SJSA1 (cell line): ENCODE results near the gene DUS1L. TPM values are rescaled to one million over a fixed set of nuclear protein-coding genes. Genes with fewer than 3 reads are reported as not detected.

Experiments used
- DNase-seq, 2 experiments: peaks; one replicate each; pipeline ENCODE4 v3.0.0-alpha.2; 2015 to 2020; ENCODE audit warnings: low spot score in 2 of 2, low read depth in 1 of 2
- H3K27ac ChIP-seq: fragments of 250-450 bp; sonication (Bioruptor Pico); 2 replicates; pipeline ENCODE4 v1.5.1; 2020; ENCODE audit warnings: mild to moderate bottlenecking, moderate library complexity
- H3K27me3 ChIP-seq: fragments of 250-450 bp; sonication (Bioruptor Pico); replicated peaks from 2 replicates; pipeline ENCODE4 v1.5.1; 2020; ENCODE audit warnings: mild to moderate bottlenecking, moderate library complexity
- H3K36me3 ChIP-seq: fragments of 250-450 bp; sonication (Bioruptor Pico); 2 replicates; pipeline ENCODE4 v1.5.1; 2020; ENCODE audit warnings: mild to moderate bottlenecking
- H3K4me1 ChIP-seq: fragments of 250-450 bp; sonication (Bioruptor Pico); replicated peaks from 2 replicates; pipeline ENCODE4 v1.6.1; 2021; ENCODE audit warnings: mild to moderate bottlenecking
- H3K4me3 ChIP-seq: fragments of 250-450 bp; sonication (Bioruptor Pico); 2 replicates; pipeline ENCODE4 v1.5.1; 2020; ENCODE audit warnings: mild to moderate bottlenecking
- H3K9me3 ChIP-seq: fragments of 250-450 bp; sonication (Bioruptor Pico); replicated peaks from 2 replicates; pipeline ENCODE4 v1.5.1; 2020; ENCODE audit warnings: mild to moderate bottlenecking
- total RNA-seq: library from RNA; depleted of rRNA; stranded (reverse); fragments of >200 nt; shearing (Covaris generic); gene quantifications from 2 replicates; pipeline ENCODE4 v1.2.3, GENCODE V29; 2014

DUS1L gene
- total RNA-seq, 1 experiment from 2014 or later: 181 TPM

DNA sequence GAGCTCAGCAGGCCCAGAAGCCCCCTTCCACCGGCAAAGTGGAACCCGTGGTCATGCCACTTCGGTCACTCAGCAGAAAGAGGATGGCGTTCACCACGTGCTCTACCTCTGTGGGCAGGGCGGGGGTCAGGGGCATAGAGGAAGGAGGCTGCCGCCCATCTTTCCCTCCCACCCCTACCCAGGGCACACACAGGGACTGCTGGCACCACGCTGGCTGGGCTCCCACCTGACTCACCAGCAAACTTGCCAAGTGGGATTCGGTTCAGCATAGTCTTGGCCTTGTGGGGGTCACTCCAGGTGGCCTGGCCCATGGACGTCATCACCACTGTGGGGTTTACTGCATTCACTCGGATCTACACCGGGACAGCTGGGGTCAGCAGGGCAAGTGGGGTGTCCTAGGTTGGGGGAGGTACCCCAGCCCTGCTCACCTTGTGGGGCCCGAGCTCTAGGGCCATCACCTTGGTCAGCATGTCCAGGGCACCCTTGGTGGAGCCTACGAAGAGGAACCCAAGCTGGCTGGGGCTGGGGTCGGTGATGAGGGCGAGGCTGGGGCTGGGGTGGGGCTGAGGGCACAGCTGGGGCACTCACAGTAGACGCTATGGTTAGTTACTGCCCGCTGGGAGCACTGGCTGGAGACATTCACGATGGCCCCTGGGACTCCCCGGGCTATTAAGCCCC lies 29.5 kb downstream of the DUS1L start:
- Histone ChIP-seq H3K4me3 (peak overlapping the region; percentile 55; the same call in 1 of the 2 replicates), H3K27me3 (no peaks in the 10 kb centered on the region), H3K27ac (no peak overlapping the region), H3K36me3 (peaks cover 24% of the 10 kb centered on the region), H3K9me3 (no peaks in the 10 kb centered on the region), H3K4me1 (peaks cover 24% of the 10 kb centered on the region)
- no peak for DNase-seq

DNA sequence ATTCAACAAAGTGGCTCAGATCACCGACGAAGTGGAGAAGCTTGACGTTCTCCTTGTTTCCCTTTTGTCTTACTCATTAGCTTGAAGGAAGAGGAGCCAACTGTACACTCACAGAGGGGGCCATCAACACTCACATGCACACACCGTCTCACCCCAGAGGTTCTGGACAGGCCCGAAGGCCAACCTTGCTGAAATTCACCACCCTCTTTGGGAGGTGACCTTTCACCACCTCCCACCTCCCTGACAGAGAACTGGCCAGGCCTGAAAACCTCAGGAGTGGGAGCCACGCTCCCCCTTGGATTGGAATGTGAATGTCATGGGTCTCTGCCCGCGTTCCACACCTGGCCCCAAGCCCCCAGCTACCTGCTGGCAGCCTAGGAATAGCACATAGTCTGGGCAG lies 30.1 kb downstream of the DUS1L start:
- Histone ChIP-seq H3K4me3 (no peak overlapping the region), H3K9me3 (no peaks in the 10 kb centered on the region), H3K27ac (no peak overlapping the region), H3K4me1 (peaks cover 30% of the 10 kb centered on the region), H3K36me3 (peaks cover 27% of the 10 kb centered on the region), H3K27me3 (no peaks in the 10 kb centered on the region)
- DNase-seq: no peak

DNA sequence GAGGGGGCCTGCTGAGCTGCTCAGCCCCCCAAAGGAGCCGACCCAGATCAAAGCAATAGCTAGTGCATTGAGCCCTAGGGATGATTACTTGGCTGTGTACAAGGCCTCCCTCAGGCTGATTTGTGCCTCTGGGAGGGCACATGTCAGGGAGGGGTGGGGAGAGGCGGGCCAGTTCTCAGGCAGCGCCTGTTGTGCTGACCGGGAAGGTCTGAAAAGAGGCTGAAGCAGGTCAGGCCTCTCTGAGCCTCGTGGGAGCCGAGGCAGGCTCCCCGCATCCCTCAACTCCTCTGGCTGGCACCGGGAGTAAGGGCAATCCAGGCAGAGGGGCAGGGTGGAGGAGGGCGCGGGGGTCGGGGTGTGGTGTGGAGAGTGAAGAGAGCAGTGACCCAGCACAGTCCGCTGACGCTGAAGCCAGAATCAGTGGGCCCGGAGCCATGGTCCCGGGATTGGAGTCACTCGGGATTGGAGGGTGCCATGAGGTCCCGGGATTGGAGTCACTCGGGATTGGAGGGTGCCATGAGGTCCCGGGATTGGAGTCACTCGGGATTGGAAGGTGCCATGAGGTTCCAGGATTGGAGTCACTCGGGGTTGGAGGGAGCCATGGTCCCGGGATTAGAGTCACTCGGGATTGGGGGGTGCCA lies 31.1 kb downstream of the DUS1L start:
- no peak overlapping the region for H3K27ac ChIP-seq
- no peaks in the 10 kb centered on the region for H3K27me3 ChIP-seq
- H3K36me3 ChIP-seq: peaks cover 36% of the 10 kb centered on the region
- no peaks in the 10 kb centered on the region for H3K9me3 ChIP-seq
- H3K4me3 ChIP-seq: no peak overlapping the region
- DNase-seq: no peak
- H3K4me1 ChIP-seq: peaks cover 37% of the 10 kb centered on the region

DNA sequence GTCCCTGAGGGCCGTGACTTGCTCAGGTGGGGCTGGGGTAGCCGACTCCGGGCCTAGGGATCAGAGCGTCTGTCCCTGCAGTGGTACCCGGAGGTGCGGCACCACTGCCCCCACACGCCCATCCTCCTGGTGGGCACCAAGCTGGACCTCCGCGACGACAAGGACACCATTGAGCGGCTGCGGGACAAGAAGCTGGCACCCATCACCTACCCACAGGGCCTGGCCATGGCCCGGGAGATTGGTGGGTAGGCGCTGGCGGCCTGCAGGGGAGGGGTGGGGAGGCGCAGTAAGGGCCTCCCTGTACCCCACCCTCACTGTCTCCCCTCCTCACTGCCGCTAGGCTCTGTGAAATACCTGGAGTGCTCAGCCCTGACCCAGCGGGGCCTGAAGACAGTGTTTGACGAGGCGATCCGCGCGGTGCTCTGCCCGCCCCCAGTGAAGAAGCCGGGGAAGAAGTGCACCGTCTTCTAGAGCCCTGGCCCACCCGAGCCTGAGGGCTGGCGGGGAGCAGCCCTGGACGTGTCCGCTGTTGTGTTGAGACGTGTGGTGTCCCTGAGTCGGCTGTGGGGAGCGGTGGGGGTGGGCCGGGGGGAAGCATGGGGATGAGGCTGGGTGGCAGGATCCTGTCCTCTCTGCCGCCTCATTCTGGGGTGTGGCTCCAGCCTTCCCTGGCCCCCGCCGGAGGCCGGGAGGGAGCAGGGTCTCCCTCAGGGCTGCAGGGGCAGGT lies 32.1 kb downstream of the DUS1L start:
- H3K4me1 ChIP-seq: peaks cover 37% of the 10 kb centered on the region
- no peak for DNase-seq

DNA sequence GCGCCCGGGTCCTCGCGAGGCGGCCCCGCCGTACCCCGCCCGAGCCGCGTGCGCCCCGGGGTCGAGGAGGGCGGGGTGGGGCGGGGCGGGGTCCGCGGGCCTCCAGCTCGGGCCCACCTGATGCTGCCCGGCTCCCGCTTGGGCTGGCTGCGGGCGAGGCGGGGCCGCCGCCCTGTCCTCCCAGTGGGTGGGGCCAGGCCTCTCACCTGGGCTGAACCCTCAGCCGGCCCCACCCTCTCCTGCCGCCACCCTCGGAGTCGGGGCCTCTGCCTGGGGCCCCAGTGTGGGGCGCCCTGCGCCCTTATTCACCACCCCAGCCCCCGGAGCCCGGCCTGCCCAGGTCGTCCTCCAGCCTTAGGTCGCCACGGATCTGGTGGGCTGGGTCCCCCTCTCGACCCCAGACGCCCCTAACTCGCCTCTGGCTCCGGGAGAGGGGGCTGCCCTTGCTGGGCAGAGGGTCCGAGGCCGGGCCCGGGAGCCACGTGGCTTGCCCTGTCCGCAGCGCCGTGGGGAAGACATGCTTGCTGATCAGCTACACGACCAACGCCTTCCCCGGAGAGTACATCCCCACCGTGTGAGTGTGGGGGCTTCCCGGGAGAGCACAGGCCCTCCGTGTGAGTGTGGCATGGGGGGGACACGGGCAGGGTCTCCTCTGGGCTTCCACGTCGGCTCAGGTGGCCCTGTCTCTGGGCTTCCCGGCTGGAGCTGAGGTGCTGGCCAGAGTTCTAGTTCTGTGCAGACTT lies 33.5 kb downstream of the DUS1L start:
- peak overlapping the region; percentile 48 for H3K4me3 ChIP-seq
- no peak overlapping the region for H3K27ac ChIP-seq
- no peak for DNase-seq
- H3K9me3 ChIP-seq: no peaks in the 10 kb centered on the region
- peaks cover 39% of the 10 kb centered on the region for H3K36me3 ChIP-seq
- peaks cover 31% of the 10 kb centered on the region for H3K4me1 ChIP-seq
- H3K27me3 ChIP-seq: no peaks in the 10 kb centered on the region

More for the DNA sequence above, 32.1 kb downstream of the DUS1L start:
- Histone ChIP-seq H3K27me3 (no peaks in the 10 kb centered on the region), H3K27ac (no peak overlapping the region), H3K9me3 (no peaks in the 10 kb centered on the region), H3K4me3 (no peak overlapping the region), H3K36me3 (peaks cover 40% of the 10 kb centered on the region)

DNA sequence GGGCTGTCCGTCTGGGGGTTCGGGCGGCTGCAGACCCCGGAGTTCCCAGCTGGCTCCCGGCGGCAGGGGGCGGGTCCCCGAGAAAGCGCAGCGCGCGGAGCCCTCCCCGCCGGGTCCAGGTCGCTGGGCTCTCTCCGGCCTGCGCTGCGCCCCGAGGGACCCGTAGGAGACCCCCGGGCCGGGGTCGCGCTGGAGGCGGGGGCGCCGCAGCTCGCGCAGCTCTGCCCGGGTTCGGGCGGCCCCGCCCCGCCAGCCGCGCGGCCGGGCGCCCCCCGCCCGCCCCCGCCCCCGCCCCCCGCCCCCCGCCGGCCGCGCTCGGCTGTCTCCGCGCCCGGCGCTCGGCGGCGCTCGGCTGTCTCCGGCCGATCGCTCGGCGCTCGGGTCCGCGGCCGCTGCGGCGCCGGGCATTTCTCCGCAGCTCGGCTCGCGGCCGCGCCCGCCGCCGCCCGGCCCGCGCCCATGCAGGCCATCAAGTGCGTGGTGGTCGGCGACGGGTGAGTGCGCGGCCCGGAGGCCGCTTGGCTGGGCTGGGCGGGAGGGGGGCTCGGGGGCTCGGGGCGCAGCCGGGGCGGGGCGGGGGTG lies 34.2 kb downstream of the DUS1L start, which contains the start of gene RAC3:
Gene RAC3, plus strand, starts transcription at position 376 of the 582 bp plus-strand sequence. Its CDS starts 84 bp downstream, at position 460.
- peaks cover 33% of the 10 kb centered on the region for H3K36me3 ChIP-seq
- H3K4me3 ChIP-seq: peak within 1 kb of the TSS; percentile 48
- H3K27me3 ChIP-seq: no peaks in the 10 kb centered on the region
- no peaks in the 10 kb centered on the region for H3K9me3 ChIP-seq
- no peak within 1 kb of the TSS for H3K27ac ChIP-seq
- H3K4me1 ChIP-seq: peaks cover 25% of the 10 kb centered on the region
- no peak for DNase-seq

DNA sequence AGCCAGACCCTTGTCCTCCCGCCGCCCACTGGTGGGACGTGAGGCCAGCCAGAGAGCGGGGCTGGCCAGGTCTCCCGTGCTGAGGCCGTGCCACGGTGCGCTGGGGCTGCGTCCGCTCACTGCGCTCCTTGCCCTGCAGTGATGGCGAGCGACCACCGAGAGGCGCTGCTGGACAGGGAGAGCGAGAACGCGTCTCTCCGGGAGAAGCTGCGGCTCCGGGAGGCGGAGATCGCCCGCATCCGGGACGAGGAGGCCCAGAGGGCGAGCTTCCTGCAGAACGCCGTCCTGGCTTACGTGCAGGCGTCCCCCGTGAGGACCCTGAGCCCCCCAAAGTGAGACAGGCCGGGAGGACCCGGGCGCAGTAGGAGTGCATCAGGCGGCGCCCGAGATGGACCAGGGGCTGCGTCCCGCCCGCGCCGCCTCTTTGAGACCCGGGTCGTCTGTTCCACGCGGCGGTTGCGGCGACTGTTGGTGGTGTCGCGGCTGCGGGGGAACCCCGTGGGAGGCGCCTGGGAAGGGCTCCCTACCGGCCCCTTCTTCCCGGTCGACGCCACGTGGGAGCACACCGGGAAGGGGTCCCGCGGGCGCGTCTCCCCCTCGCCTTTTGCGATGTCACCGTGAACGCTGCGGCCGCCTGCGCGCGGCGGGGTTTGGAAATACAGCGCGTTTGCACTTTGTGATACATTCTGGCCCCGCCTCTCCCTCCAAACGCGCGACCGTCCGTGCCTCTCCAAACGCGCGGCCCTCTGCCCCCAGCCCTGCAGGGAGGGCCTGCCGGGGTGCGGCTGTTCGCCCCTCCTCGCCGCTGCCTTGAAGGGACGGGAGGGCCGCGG lies 34.9 kb downstream of the DUS1L start:
- peak overlapping the region; percentile 48 for H3K4me3 ChIP-seq
- H3K27me3 ChIP-seq: no peaks in the 10 kb centered on the region
- H3K36me3 ChIP-seq: peaks cover 26% of the 10 kb centered on the region
- DNase-seq: peak; percentile 83 to 91
- peaks cover 21% of the 10 kb centered on the region for H3K4me1 ChIP-seq
- H3K27ac ChIP-seq: no peak overlapping the region
- no peaks in the 10 kb centered on the region for H3K9me3 ChIP-seq

DNA sequence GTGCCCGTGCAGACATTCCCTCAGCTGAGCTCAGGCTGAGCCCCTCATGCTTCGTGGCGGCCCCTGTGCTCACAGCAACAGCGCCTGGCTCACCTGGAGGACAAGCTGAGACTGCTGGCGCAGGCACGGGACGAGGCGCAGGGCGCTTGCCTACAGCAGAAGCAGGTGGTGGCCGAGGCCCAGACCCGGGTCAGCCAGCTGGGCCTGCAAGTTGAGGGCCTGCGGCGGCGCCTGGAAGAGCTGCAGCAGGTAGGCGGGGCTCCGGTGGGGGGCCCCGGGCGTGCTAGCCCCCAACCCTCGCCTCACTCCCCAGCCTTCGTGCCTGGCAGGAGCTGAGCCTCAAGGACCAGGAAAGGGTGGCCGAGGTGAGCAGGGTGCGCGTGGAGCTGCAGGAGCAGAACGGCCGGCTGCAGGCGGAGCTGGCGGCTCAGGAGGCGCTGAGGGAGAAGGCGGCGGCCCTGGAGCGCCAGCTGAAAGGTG lies 35.6 kb downstream of the DUS1L start:
- no peaks in the 10 kb centered on the region for H3K27me3 ChIP-seq
- no peak overlapping the region; the same call in 1 of the 2 replicates for H3K4me3 ChIP-seq
- no peaks in the 10 kb centered on the region for H3K9me3 ChIP-seq
- peaks cover 19% of the 10 kb centered on the region for H3K36me3 ChIP-seq
- no peak for DNase-seq
- H3K4me1 ChIP-seq: peaks cover 21% of the 10 kb centered on the region
- no peak overlapping the region for H3K27ac ChIP-seq

DNA sequence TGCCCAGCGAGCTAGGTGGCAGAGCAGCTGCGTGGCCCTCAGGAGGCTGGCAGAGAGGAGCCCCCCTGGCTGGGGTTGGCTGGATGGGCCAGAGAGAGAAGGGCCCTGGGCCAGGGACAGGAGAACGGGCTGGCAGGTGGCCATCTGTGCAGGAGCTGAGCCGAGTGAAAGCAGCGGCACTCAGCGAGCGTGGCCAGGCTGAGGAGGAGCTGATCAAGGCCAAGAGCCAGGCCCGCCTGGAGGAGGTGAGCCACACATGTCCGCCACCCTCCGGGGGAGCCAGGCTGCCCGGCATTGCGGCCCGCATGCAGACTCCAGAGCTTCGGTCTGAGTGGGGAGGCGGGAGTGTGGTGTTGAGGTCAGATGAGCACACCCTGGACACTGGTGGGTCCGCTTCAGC lies 36.2 kb downstream of the DUS1L start:
- Histone ChIP-seq H3K9me3 (no peaks in the 10 kb centered on the region), H3K27me3 (no peaks in the 10 kb centered on the region), H3K4me3 (no peak overlapping the region), H3K27ac (no peak overlapping the region), H3K36me3 (peaks cover 18% of the 10 kb centered on the region), H3K4me1 (peaks cover 23% of the 10 kb centered on the region)
- DNase-seq: no peak

DNA sequence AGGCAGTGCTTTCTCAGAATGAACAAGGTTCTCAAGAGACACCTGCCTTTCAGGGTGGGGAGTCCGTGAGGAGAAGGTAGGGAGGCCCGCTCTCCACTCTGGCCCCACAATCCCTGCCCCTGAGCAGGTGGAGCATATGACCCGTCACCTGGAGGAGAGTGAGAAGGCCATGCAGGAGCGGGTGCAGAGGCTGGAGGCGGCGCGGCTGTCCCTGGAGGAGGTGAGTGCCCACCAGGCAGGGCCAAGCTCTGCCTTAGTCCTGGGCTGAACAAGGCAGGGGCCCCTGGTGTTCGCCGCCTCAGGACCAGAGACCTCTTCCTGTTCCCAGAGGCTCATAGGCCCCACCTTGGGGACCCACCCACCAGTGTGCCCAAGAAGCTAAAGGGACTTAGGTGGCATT lies 36.6 kb downstream of the DUS1L start:
- Histone ChIP-seq H3K4me3 (no peak overlapping the region), H3K27ac (no peak overlapping the region), H3K36me3 (peaks cover 18% of the 10 kb centered on the region), H3K9me3 (no peaks in the 10 kb centered on the region), H3K4me1 (peaks cover 27% of the 10 kb centered on the region), H3K27me3 (no peaks in the 10 kb centered on the region)
- no peak for DNase-seq

DNA sequence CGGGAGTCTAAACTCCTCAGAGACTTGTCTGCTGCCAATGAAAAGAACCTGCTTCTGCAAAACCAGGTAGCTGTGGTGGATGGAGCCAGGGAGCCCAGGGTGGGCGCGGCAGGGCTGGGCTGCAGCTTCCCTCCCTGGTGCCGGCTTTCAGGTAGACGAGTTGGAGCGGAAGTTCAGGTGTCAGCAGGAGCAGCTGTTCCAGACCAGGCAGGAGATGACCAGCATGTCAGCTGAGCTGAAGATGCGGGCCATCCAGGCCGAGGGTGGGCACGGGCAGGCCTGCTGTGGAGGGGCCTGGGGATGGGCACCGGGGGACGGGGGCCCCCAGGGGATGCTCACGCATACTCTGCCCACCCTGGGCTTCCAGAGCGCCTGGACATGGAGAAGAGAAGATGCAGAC lies 37.4 kb downstream of the DUS1L start:
- peaks cover 34% of the 10 kb centered on the region for H3K4me1 ChIP-seq
- no peak overlapping the region for H3K4me3 ChIP-seq
- H3K9me3 ChIP-seq: no peaks in the 10 kb centered on the region
- no peak overlapping the region for H3K27ac ChIP-seq
- no peak for DNase-seq
- no peaks in the 10 kb centered on the region for H3K27me3 ChIP-seq
- H3K36me3 ChIP-seq: peaks cover 18% of the 10 kb centered on the region

DNA sequence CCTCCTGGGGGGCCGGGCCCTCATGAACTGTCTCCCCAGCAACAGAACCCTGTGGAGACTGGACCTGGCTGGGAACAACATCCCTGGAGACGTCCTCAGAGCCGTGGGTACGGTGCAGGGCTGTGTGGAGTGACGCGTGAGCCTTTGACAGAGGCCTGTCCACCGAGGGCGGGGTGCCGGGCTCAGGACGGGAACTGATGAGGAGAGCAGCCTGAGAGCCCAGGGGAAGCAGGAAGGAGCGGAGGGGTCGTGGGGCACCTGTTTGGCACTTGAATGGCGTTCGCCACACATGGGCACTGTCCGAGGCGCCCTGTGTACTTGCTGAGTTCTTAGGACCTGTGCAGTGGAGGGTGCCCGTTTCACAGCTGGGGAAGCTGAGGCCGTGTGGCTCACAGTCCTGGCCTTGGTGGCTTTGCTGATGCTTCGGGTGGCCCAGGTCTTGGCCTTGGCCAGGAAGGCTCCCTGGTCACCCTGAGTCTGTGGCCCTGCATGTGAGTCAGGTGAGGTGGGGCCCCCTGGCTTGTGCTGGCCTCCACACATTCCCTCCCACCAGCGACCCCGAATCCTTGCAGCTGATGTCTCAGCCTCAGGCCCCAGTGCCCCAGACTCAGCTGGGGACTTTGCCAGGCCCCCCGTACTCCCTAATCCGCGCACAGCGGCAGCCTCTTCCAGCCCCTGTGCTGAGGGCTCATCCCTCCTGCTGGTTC lies 40.0 kb downstream of the DUS1L start:
- no peaks in the 10 kb centered on the region for H3K27me3 ChIP-seq
- H3K4me1 ChIP-seq: peaks cover 40% of the 10 kb centered on the region
- no peak overlapping the region for H3K27ac ChIP-seq
- no peak overlapping the region for H3K4me3 ChIP-seq
- no peaks in the 10 kb centered on the region; the same call in 1 of the 2 replicates for H3K9me3 ChIP-seq
- no peak for DNase-seq
- H3K36me3 ChIP-seq: peaks cover 19% of the 10 kb centered on the region
